ENCODE data around the gene LIG3. TPM values are rescaled to one million over a fixed set of nuclear protein-coding genes. Genes with fewer than 3 reads are reported as not detected.
"Not testable (repeated sequence)": the region's sequence is repeated elsewhere in the genome, so short reads cannot be mapped to it uniquely, and the experiment has no call there.

The LIG3 gene
- total RNA-seq (2022) (25.8 and 30.0 TPM in 2 replicates), Bru-seq, nascent RNA (percentile 67 among the genes with signal in this experiment), BruChase-seq, experiment 1, labeled RNA remaining after a 6-hour chase (percentile 75 among the genes with signal in this experiment), BruChase-seq, experiment 2, labeled RNA remaining after a 2-hour chase (percentile 70 among the genes with signal in this experiment)
- long read RNA-seq, full-length matches to known transcripts: 6 of 12 reads
- long read RNA-seq, partial matches to known transcripts: 3 of 12 reads
- long read RNA-seq, other reads (novel, unspliced or antisense): 3 of 12 reads

- Mint-ChIP-seq H3K27me3 (ENCODE audit: unreplicated experiment) (no peaks in the 10 kb centered on the region), H3K9me3 (ENCODE audit: low read depth, unreplicated experiment) (no peaks in the 10 kb centered on the region), H3K4me1 (ENCODE audit: low read depth, unreplicated experiment) (peaks cover 12% of the 10 kb centered on the region), H3K4me3 (ENCODE audit: low read depth, unreplicated experiment) (peak within 1 kb of the TSS; percentile 87), H3K36me3 (ENCODE audit: insufficient read depth, unreplicated experiment) (peaks cover 19% of the 10 kb centered on the region), H3K27ac (ENCODE audit: unreplicated experiment) (peak within 1 kb of the TSS; percentile 95)
- intact Hi-C loops (cut with micrococcal nuclease; ENCODE audit: unreplicated experiment): loop anchor here (2.0 kb wide), 2 partner anchors 438 to 560 kb away; no protein-coding TSS in a partner anchor
- CTCF ChIA-PET: interaction anchor here (0.8 to 2.9 kb wide), 5 partner anchors 29 to 437 kb away, joined by 3 to 9 read pairs (median 5); no protein-coding TSS in a partner anchor
- peak; percentile 96 for DNase-seq
- no TSS peak for BruUV-seq (replicated peaks)
- TF ChIP-seq CTCF (IDR thresholded peaks at IDR 0.05; ENCODE audit: unreplicated experiment): no peak
Observed at GRCh38 chr17:34980353-34980680, at the start of gene LIG3. LIG3 (plus strand) TSS chr17:34980512; CDS start chr17:34983006, 2,494 bp downstream.

DNA sequence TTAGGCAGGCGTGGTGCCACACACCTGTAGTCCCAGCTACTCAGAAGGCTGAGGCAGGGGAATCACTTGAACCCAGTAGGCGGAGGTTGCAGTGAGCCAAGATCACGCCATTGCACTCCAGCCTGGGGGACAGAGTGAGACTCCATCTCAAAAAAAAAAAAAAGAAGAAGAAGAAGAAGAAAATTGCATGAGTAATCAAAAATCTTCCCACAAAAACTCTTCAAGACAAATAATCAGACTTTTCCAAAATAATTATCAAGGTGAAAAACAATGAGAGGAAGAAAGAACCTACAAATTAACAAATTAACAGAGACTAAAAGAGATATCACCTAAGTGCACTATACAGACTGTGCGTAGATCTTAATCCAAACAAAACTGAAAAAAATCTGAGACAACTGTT lies 29.5 kb upstream of the LIG3 start:
- DNase-seq; H3K4me3 Mint-ChIP-seq (ENCODE audit: low read depth, unreplicated experiment); H3K36me3 Mint-ChIP-seq (ENCODE audit: insufficient read depth, unreplicated experiment); BruUV-seq (replicated peaks); intact Hi-C loops (cut with micrococcal nuclease; ENCODE audit: unreplicated experiment); CTCF ChIA-PET; H3K9me3 Mint-ChIP-seq (ENCODE audit: low read depth, unreplicated experiment); H3K4me1 Mint-ChIP-seq (ENCODE audit: low read depth, unreplicated experiment); H3K27ac Mint-ChIP-seq (ENCODE audit: unreplicated experiment): not testable (repeated sequence)
- H3K27me3 Mint-ChIP-seq (ENCODE audit: unreplicated experiment): peaks cover 18% of the 10 kb centered on the region

DNA sequence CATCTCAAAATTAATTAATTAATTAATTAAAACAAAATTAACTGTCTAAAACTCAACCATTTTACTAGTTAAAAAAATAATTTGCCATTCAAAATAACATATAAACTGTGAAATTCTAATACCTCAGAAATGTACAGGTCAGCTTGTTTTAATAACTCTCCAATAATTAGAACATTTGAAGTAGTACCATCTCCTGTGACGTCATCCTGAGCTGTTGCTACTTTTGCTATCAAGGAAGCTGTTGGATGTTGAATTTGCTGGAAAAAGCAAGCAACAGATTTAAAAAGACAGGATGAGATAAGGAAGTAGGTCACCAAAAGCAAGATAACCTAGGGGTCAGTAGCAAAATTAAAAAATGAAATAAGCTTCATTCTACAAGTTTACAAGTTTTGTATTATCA lies 21.9 kb upstream of the LIG3 start:
- Mint-ChIP-seq H3K36me3 (ENCODE audit: insufficient read depth, unreplicated experiment) (peaks cover 21% of the 10 kb centered on the region), H3K27me3 (ENCODE audit: unreplicated experiment) (peaks cover 19% of the 10 kb centered on the region), H3K9me3 (ENCODE audit: low read depth, unreplicated experiment) (peaks cover 6% of the 10 kb centered on the region), H3K4me1 (ENCODE audit: low read depth, unreplicated experiment) (peaks cover 9% of the 10 kb centered on the region), H3K4me3 (ENCODE audit: low read depth, unreplicated experiment) (no peak overlapping the region), H3K27ac (ENCODE audit: unreplicated experiment) (no peak overlapping the region)
- BruUV-seq (replicated peaks): no TSS peak
- CTCF ChIA-PET: no interaction called here
- no peak for TF ChIP-seq CTCF (IDR thresholded peaks at IDR 0.05; ENCODE audit: unreplicated experiment)
- intact Hi-C loops (cut with micrococcal nuclease; ENCODE audit: unreplicated experiment): no loop called here
- DNase-seq: no peak

DNA sequence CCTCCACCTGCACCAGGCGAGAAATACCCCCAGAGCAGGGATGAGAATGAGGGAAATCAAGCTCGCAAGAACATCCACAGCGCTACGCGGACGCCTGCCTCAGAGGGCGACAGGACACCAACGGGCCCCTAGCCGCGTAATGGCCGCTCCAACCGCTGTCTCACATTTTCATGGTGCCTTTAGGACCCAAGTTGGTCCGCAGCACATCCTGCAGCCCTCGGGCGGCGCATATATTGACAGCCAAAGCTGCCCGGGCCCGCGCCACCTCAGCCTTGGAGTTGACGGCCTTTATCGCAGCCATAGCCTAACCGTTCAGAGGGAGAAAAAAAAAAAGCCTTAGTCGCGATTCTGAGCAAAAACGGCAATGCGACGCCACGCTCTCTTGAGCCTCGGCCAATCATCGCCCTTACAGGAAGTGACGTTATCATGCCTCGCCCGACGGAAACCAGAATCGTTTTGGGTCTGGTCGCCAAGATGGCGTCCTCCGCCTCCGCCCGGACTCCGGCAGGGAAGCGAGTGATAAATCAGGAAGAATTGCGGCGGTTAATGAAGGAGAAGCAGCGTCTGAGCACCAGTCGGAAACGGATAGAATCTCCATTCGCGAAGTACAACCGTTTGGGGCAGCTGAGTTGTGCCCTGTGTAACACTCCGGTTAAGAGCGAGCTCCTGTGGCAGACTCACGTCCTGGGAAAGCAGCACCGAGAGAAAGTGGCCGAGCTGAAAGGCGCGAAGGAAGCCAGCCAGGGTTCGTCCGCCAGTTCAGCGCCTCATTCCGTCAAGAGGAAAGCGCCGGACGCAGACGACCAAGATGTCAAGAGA lies 19.0 kb upstream of the LIG3 start, which contains the start of the genes CCT6B and ZNF830:
CCT6B (minus strand) TSS at position 368 of the 819 bp plus-strand sequence; CDS start at position 301, 67 bp downstream.
ZNF830 (plus strand) TSS at position 448 of the 819 bp plus-strand sequence; CDS start at position 475, 27 bp downstream.
- intact Hi-C loops (cut with micrococcal nuclease; ENCODE audit: unreplicated experiment): no loop called here
- Mint-ChIP-seq H3K36me3 (ENCODE audit: insufficient read depth, unreplicated experiment) (peaks cover 21% of the 10 kb centered on the region), H3K4me1 (ENCODE audit: low read depth, unreplicated experiment) (peaks cover 16% of the 10 kb centered on the region), H3K27me3 (ENCODE audit: unreplicated experiment) (peaks cover 10% of the 10 kb centered on the region), H3K9me3 (ENCODE audit: low read depth, unreplicated experiment) (peaks cover 6% of the 10 kb centered on the region), H3K27ac (ENCODE audit: unreplicated experiment) (peak within 1 kb of the TSS; percentile 100), H3K4me3 (ENCODE audit: low read depth, unreplicated experiment) (peak within 1 kb of the TSS; percentile 93)
- DNase-seq: peak; percentile 85
- TSS peak; percentile 63 for BruUV-seq (replicated peaks)
- CTCF ChIA-PET: interaction anchor here (0.6 to 0.7 kb wide), 2 partner anchors 57 to 465 kb away, joined by 3 read pairs; no protein-coding TSS in a partner anchor
- TF ChIP-seq CTCF (IDR thresholded peaks at IDR 0.05; ENCODE audit: unreplicated experiment): no peak

Data from Calu3 (cell line).